Measurements from ENCODE around the gene TOMM34.

TOMM34 gene

GRCh38 chr20:44960103-44960852 lies at the start of gene TOMM34:
Gene TOMM34 (minus strand): TSS chr20:44960397. CDS start chr20:44960333, 64 bp downstream.
- no peak for TF ChIP-seq GATA3 (IDR thresholded peaks at IDR 0.05; ENCODE audit: low read depth, low read length)
- TF ChIP-seq GATA2 (IDR thresholded peaks at IDR 0.05; ENCODE audit: low read depth, low read length), result peak; percentile 34; the same call in 1 of the 2 replicates

GRCh38 chr20:45008521-45009049 lies 48.4 kb upstream of the TOMM34 start:
- TF ChIP-seq GATA2 (IDR thresholded peaks at IDR 0.05; ENCODE audit: low read depth, low read length) (no peak), GATA3 (IDR thresholded peaks at IDR 0.05; ENCODE audit: low read depth, low read length) (no peak)

- TF ChIP-seq GATA3 (IDR thresholded peaks at IDR 0.05; ENCODE audit: low read depth, low read length), result no peak
Observed at GRCh38 chr20:44997668-44998067, 37.5 kb upstream of the TOMM34 start.

- no peak for TF ChIP-seq GATA3 (IDR thresholded peaks at IDR 0.05; ENCODE audit: low read depth, low read length)
- no peak for TF ChIP-seq GATA2 (IDR thresholded peaks at IDR 0.05; ENCODE audit: low read depth, low read length)
Observed at GRCh38 chr20:44997171-44997570, 37.0 kb upstream of the TOMM34 start.

- TF ChIP-seq GATA2 (IDR thresholded peaks at IDR 0.05; ENCODE audit: low read depth, low read length), result no peak
- no peak for TF ChIP-seq GATA3 (IDR thresholded peaks at IDR 0.05; ENCODE audit: low read depth, low read length)
Observed at GRCh38 chr20:44993343-44993742, 33.1 kb upstream of the TOMM34 start.

GRCh38 chr20:44990957-44991356 lies 30.8 kb upstream of the TOMM34 start:
- no peak for TF ChIP-seq GATA2 (IDR thresholded peaks at IDR 0.05; ENCODE audit: low read depth, low read length)

GRCh38 chr20:44990425-44990824 lies 30.2 kb upstream of the TOMM34 start:
- TF ChIP-seq GATA2 (IDR thresholded peaks at IDR 0.05; ENCODE audit: low read depth, low read length) (no peak), GATA3 (IDR thresholded peaks at IDR 0.05; ENCODE audit: low read depth, low read length) (no peak)

- TF ChIP-seq GATA3 (IDR thresholded peaks at IDR 0.05; ENCODE audit: low read depth, low read length) (no peak), GATA2 (IDR thresholded peaks at IDR 0.05; ENCODE audit: low read depth, low read length) (no peak)
Observed at GRCh38 chr20:44988631-44989171, 28.5 kb upstream of the TOMM34 start.

- no peak for TF ChIP-seq GATA3 (IDR thresholded peaks at IDR 0.05; ENCODE audit: low read depth, low read length)
- no peak for TF ChIP-seq GATA2 (IDR thresholded peaks at IDR 0.05; ENCODE audit: low read depth, low read length)
Observed at GRCh38 chr20:44983093-44983674, 23.0 kb upstream of the TOMM34 start.

GRCh38 chr20:44981736-44982406 lies 21.7 kb upstream of the TOMM34 start:
- no peak for TF ChIP-seq GATA3 (IDR thresholded peaks at IDR 0.05; ENCODE audit: low read depth, low read length)
- TF ChIP-seq GATA2 (IDR thresholded peaks at IDR 0.05; ENCODE audit: low read depth, low read length), result no peak

- TF ChIP-seq GATA3 (IDR thresholded peaks at IDR 0.05; ENCODE audit: low read depth, low read length) (no peak), GATA2 (IDR thresholded peaks at IDR 0.05; ENCODE audit: low read depth, low read length) (no peak)
Observed at GRCh38 chr20:44979090-44979621, 19.0 kb upstream of the TOMM34 start.

- TF ChIP-seq GATA3 (IDR thresholded peaks at IDR 0.05; ENCODE audit: low read depth, low read length) (no peak), GATA2 (IDR thresholded peaks at IDR 0.05; ENCODE audit: low read depth, low read length) (no peak)
Observed at GRCh38 chr20:44976698-44977097, 16.5 kb upstream of the TOMM34 start.

- no peak for TF ChIP-seq GATA2 (IDR thresholded peaks at IDR 0.05; ENCODE audit: low read depth, low read length)
- TF ChIP-seq GATA3 (IDR thresholded peaks at IDR 0.05; ENCODE audit: low read depth, low read length), result no peak
Observed at GRCh38 chr20:44973053-44973452, 12.9 kb upstream of the TOMM34 start.

GRCh38 chr20:44970243-44970757 lies 10.1 kb upstream of the TOMM34 start:
- no peak for TF ChIP-seq GATA3 (IDR thresholded peaks at IDR 0.05; ENCODE audit: low read depth, low read length)
- no peak for TF ChIP-seq GATA2 (IDR thresholded peaks at IDR 0.05; ENCODE audit: low read depth, low read length)
